Hematopoietic multipotent progenitor cell (in vitro differentiated cells): ENCODE measurements around the gene RGS16. TPM values are rescaled to one million over a fixed set of nuclear protein-coding genes. Genes with fewer than 3 reads are reported as not detected.

Experiments
- small RNA-seq: library from RNA; depleted of rRNA; stranded (forward); fragments of <200 nt; gene quantifications from one replicate; pipeline ENCODE3, GENCODE V24; 2012
- total RNA-seq: library from RNA; depleted of rRNA; stranded (reverse); fragments of >200 nt; gene quantifications from one replicate; pipeline ENCODE4 v1.2.3, GENCODE V29; 2012

The RGS16 gene
- total RNA-seq, 1 donor = 0.27 TPM

Small RNA genes lying within 50 kb of the gene (small RNA-seq; reads per million reads assigned to genes)
- not detected for gene RF00017

Other genes with a start within 250 kb of the RGS16 start
- 759 TPM for gene GLUL, start 212.6 kb downstream of the RGS16 start, total RNA-seq
- gene TEDDM1, start 203.7 kb downstream of the RGS16 start, total RNA-seq = not detected
- gene RGSL1, start 154.2 kb downstream of the RGS16 start, total RNA-seq = not detected
- 5.9 TPM for gene RNASEL, start 15.1 kb downstream of the RGS16 start, total RNA-seq
- gene RGS8, start 80.2 kb upstream of the RGS16 start, total RNA-seq = under 0.01 TPM
- gene NPL, start 185.4 kb upstream of the RGS16 start, total RNA-seq = 1.1 TPM
- 91.6 TPM for gene DHX9, start 235.0 kb upstream of the RGS16 start, total RNA-seq